Forelimb muscle (tissue), 1 donor: ENCODE measurements around the gene PEX5L. TPM values are rescaled to one million over a fixed set of nuclear protein-coding genes. Genes with fewer than 3 reads are reported as not detected.

Experiments used
- DNase-seq: peaks from one replicate; pipeline ENCODE4 v3.0.0-alpha.2; 2013; ENCODE audit warnings: low read depth
- polyA plus RNA-seq: library from polyadenylated mRNA; unstranded; fragments of 120-200 nt; gene quantifications from one replicate; pipeline ENCODE4 v1.2.1, GENCODE V29; 2013; ENCODE audit not compliant: insufficient read length

Gene PEX5L
- polyA plus RNA-seq, 1 donor, result 0.39 TPM

DNA sequence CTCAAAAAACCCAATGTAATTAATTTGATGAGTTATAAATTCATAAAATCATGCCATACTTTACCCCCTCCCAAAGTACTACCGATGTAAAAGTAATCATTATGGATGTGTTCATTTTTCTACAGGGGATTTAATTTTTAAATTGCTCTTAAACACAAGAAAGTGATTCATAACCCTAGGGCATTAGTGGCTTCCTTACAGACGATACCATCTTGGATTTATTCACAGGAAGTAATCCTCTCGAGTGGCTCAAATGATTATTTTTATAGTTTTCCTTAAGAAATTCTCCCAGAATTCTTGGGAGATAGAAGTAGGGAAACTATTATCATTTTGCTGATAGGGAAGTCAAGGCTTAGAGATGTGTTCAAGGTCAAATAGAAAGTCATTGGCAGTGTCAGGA lies 80.9 kb downstream of the PEX5L start:
- no peak for DNase-seq

DNA sequence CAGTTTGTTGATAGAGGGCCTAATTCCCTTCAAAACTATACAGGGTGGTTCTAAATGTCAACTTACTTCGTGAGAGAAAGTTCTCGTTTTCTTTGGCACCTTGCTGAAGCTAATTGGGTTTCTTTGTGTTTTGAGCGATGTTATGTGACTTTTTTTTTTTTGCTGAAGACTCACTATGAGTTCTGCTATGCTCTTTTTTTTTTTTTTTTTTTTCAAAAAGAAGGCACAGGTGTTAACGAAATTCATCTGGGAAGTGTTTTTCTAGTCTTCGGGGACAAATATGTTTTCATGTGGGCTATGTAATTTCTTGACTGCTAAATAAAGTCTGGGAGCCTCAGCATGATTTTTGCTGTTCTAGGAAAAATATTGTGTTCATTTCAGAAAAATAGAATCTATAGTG lies 81.5 kb downstream of the PEX5L start:
- DNase-seq, result no peak

GRCh38 chr3:179953993-179954870 lies 82.5 kb downstream of the PEX5L start:
- no peak for DNase-seq

DNA sequence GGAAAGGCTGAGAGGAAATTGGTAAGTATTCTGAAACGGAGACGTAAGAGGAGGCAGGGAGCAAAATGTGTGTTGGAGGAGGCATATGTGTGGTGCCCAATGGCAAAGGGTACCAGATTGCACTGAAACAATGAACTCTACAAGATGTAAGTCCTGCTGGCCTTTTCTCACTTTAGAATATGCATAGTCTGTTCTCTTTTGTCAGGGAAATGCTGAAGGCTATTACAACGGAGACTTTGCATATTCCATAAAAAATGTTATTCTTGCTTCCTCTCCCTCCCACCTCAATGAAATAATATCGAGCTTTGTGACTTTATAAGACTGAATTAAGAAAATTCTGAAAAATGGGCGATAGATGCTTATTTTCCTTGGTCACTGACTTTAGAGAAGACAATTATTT lies 85.9 kb downstream of the PEX5L start:
- DNase-seq, result no peak

DNA sequence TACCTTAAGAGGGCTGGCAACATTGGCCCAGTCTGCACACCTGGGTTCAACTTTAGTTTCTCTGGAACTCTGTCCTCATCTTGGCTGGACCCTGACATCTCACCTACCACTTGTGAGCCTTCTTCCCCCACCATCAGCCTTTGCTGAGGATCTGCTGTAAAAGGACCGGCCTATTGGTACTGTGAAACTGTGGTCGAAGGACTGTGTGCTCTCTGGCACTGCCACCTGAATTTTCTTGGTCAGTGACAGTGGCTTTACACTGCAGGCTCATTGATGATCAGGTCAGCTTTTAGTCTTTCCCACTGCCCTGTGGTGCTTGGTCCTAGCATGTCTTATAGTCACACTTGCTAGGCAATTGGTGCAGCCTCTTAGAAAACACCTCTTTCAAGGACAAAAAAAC lies 86.9 kb downstream of the PEX5L start:
- no peak for DNase-seq

DNA sequence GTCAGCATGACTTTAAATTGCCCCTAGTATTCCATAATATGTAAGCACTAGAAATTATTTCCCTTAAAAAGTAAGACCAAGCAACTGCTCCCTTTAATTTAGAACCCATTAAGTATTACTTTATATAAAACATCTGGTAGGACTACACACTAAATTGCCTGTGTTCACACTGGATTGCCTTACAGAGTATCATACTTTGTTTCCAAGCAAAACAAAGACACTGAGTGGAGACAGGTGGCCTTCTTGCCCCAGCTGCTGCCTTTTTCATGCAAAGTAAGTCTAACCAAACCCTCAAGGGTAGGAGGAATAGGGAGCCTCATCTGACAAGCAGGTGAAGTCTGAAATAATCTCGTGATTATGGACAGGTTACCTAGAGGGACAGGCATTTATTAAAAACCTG lies 87.3 kb downstream of the PEX5L start:
- DNase-seq, result no peak

DNA sequence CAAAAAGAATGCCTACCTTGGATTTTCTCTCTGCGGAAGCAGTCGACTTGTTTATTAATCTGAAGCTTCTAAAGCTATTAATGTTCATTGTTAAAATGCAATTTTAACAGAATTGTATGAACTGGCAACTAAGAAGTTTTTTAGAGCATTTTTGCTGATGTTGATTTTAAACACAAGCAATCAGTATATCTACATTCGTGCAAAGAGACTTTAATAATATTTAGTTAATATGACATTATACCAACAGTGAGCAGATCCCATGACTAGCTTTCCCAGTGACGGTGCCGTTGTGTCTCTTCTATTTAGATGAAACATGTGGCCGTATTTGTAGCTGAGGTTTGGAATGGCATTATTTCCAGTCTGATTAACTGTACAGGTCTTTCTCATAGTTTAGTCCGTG lies 88.0 kb downstream of the PEX5L start:
- no peak for DNase-seq

DNA sequence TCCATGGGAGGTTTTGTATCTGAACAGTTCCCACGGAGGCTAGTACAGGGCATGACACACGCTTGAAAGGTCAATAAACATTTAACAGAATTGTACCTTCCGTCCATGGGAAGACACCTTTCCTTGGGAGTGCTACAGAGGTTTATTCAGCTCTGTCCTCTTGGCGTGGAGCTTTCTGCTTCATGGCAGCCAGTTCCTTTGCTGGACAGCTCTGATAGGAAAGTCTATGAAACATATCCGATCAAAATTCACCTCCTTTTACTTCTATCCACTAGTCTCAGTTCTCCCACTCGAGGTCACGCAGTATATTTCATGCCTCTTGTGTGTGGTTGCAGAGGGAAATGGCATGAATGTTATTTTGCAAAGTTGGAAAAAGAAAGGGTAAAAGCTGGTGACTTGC lies 91.2 kb downstream of the PEX5L start:
- DNase-seq, result no peak

DNA sequence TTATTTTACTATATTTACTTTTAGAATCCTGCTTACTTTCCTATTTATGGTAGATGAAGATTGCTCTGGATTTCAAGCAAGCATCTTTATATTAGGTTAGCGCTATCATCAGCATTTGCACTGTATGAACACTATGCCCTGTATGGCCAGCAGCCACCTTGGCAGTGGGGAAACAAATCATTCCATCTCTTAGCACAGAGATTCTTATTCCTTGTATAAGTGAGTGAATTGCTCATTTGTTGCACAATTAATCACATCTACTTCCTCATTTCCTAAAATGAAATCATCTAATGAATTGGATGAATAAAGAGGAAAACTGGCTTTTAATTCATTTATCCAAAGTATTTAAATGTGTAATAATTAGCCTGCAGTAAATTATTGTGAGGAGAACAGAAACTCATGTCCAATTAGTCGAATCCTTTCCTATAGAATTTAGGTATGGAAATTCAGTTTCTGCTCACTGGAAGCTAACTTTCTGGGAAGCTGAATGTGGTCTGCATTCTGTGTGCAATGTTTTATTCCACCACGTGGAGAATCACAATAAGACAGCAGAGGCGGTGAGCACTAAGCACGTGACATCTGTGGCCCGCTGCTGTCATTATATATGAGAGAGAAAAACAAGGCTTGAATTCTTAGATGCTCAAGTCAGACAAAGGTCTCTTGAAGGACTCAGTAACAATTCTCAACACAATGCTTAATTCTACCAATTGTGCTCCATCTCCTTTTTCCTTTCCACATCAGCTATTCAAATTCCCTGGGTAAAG lies 93.4 kb downstream of the PEX5L start:
- no peak for DNase-seq

DNA sequence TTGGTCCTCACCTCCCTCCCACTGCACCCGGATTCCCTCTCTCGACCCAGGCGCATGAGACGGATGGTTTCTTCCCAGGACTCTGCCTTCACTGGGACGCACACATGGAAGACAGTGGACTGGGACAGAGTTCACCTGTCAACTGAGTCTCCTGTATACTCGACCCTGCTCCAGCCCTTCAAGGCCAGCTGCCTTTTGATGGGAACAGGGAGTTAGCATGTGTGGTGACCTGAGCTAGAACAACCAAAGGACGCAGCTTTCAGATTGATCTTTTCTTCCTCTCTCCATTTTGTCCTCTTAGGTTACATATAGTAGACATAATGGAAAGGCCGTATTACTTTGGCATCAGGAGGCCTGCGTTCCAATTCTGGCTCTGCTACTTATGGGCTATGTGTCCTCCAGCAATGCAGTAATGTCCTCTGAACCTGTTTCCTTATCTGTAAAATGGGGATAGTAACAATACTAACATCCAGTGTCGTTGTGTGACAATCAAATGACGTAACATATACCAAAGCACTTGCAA lies 94.1 kb downstream of the PEX5L start:
- no peak for DNase-seq

DNA sequence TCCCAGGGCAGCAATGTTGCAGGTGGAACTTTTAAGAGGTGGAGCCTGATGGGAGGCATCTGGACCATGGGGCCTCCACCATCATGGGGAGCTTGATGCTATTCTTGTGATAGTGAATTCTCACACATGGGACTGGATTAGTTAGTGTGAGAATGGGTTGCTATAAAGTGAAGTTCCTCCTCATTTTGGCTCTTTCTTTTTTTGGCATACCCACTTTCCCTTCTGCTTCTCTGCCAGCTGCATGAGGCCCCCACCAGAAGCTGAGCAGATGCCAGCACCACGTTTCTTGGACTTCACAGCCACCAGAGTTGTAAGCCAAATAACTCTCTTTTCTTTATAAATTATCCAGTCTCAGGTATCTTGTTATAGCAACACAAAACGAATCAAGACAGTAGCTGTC lies 101.0 kb downstream of the PEX5L start:
- DNase-seq, result no peak

DNA sequence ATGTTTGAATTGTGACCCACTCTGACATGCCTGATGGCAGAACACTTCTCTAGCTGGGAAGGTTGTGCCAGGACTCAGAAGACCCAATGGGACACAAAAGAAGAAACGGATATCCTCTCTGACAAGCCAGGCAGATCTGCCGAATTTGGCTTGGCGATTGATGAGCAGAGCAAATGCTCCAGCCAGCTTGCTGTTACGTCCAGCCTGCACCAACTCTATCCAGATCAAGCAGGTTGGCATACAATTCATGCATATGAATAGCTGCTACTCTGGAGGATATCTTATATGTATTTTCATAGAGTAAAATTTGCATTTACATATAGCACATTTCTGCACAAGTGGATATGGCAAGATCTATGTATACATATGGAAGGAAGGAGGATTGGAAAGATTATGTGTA lies 102.8 kb downstream of the PEX5L start:
- DNase-seq, result no peak

- DNase-seq, result no peak
Measured at GRCh38 chr3:179933080-179933479, 103.7 kb downstream of the PEX5L start.

GRCh38 chr3:179932674-179933073 lies 104.1 kb downstream of the PEX5L start:
- no peak for DNase-seq

- DNase-seq, result no peak
Measured at GRCh38 chr3:179929091-179929529, 107.6 kb downstream of the PEX5L start.

DNA sequence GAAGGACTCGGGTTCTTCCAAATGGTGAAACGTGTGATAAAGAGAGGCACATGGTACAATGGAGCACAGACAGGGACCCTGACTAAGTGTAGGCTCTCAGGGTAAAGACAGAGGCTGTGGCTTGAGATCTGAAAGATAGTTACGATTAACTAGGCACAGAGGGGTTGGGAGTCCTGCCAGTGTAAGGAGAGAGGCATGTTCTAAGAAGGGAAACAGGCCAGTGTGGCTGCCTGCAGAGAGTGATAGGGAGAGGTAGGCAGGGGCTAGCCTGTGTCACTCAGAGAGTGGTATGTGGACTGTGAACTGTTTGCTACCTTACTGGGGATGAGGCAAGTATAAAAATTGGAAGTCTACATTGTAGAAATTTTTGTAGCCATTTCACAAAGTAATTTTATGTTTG lies 109.5 kb downstream of the PEX5L start:
- no peak for DNase-seq

DNA sequence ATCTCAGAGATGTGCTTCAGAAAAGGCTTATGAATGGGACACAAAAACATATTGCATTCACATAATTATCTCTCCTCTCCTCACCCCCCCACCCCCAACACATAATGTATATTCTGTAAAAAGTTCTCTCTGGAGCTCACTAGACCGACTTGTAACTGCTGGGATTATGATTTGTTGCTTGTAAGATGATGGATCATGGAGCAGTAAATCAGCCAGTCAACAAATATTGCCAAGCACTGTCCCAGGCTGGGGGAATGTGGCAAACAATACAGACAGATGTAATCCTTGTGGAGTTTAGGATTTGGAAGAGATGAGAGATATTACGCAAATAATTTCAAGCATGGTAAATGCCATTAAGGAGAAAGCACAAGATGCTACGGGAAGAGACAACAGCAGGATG lies 114.8 kb downstream of the PEX5L start:
- no peak for DNase-seq

DNA sequence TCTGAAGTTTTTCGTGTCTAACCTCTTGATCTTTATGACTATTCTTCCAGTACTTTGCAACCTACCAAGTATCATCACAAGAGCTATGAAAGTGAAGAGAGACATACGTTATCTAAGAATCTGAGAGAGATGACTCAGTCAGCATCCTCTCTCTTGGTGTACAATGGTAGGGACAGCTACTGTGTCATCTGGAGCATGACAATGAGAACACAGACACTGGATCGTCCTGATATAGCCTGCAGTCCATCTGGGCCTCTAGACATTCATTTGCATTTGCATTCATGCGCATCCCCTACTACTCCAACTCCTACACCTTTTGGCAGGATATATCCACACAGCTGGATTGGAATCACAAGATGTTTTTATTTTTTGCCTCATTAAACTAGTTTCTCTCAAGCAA lies 115.2 kb downstream of the PEX5L start:
- no peak for DNase-seq

GRCh38 chr3:179907784-179908482 lies 128.8 kb downstream of the PEX5L start:
- no peak for DNase-seq

DNA sequence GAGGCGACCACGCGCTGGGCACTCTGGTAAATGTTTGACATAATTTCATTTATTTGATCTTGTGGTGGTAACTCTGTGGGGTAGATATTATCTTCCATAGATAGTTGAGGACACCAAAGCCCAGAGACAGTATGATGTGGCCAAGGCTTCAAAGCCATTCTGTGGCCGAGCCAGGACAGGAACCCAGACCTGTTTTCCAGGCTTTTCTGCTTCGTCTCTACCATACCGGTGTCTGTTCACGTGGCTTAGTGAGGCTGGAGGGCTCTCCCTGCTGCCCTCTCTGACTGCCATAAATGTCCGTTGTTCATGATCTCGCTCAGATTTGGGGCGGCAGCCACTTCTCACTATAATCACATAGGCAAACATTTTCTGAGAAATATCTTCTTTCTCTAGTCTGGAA lies 134.7 kb downstream of the PEX5L start:
- no peak for DNase-seq

GRCh38 chr3:179898024-179898423 lies 138.7 kb downstream of the PEX5L start:
- no peak for DNase-seq

DNA sequence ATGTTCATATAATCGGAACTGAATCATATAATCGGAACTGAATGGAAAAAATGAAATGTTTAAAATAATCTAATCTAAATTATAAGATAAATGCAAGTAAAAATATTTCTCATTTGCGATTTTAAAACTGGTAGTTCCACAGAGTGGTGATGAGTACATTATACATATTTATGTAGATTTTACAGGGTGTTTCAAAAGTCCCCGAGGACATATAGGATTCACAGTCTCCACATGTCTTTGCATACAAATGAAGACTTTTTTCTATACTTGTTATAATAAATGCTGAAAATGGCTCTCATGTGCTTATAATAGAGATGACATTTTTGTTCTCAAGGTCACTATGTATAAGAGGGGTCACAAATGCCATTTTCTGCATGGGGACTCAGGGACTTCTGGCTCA lies 139.5 kb downstream of the PEX5L start:
- DNase-seq, result no peak
